ENCODE results near the gene PAX9.
"Not testable (repeated sequence)": the region's sequence is repeated elsewhere in the genome, so short reads cannot be mapped to it uniquely, and the experiment has no call there.

The PAX9 gene

GRCh38 chr14:36675581-36675980 lies 13.9 kb downstream of the PAX9 start:
- no peak for ATAC-seq

DNA sequence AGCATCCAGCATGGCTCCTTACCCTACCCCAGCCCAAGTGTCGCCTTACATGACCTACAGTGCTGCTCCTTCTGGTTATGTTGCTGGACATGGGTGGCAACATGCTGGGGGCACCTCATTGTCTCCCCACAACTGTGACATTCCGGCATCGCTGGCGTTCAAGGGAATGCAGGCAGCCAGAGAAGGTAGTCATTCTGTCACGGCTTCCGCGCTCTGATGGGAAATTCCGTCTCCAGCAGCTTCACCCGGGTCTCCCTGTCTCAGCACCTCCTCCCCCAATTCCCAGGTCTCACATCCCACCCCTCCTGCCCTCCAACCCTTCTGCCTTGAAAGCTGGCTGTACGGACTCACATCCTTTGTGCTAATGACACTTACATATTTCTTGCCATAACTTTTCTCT lies 14.6 kb downstream of the PAX9 start:
- no peak for ATAC-seq

GRCh38 chr14:36682338-36682737 lies 20.7 kb downstream of the PAX9 start:
- no peak for ATAC-seq

GRCh38 chr14:36683083-36683724 lies 21.5 kb downstream of the PAX9 start:
- no peak for ATAC-seq

- no peak for ATAC-seq
Observed at GRCh38 chr14:36684946-36685345, 23.3 kb downstream of the PAX9 start.

- no peak for ATAC-seq
Observed at GRCh38 chr14:36690311-36691040, 28.8 kb downstream of the PAX9 start.

DNA sequence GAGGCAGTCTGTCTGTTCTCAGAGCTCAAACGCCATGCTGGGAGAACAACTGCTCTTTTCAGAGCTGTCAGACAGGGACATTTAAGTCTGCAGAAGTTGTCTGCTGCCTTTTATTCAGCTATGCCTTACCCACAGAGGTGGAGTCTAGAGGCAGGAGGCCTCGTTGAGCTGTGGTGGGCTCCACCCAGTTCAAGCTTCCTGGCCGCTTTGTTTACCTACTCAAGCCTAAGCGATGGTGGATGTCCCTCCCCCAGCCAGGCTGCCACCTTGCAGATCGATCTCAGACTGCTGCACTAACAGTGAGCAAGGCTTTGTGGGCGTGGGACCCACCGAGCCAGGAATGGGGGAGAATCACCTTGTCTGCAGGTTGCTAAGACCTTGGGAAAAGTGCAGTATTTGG lies 37.8 kb downstream of the PAX9 start:
- not testable (repeated sequence) for ATAC-seq

DNA sequence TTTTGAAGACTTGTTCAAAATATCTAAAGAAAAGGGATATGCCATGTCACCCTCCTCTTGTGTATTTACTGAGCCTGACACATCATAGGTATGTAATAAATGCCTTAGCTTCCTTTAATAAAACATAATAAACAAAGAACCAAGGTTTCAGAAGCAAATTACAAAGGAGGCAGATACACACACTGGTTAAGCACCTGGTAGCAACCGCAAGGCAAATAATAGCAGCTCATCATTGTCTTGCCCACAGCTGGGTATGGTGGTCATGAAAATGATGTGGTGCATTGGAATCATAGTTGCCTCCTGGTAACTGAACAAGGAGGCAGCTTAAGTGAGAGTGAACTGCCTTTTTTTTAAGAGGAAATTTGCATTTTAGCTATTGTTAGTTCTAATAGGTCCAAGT lies 39.0 kb downstream of the PAX9 start:
- no peak for ATAC-seq

DNA sequence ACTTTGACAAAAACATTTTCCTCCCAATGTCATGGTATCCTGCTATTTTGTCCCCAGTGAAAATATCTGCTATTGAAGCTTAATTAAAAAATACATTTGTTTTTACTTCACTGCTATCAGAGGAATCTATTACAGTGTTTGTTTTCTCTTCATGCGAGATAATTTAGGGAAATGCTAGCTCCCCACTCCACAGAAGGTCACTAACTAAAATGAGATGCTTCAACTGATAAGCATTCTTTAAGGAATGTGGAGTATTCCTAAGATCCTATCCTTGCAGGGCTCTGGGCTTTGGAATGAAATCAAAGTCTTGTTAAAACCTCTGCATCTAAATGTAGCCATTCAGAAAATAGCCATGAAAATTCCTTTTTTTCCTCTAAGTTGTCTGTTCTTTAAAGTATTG lies 39.5 kb downstream of the PAX9 start:
- ATAC-seq: no peak

DNA sequence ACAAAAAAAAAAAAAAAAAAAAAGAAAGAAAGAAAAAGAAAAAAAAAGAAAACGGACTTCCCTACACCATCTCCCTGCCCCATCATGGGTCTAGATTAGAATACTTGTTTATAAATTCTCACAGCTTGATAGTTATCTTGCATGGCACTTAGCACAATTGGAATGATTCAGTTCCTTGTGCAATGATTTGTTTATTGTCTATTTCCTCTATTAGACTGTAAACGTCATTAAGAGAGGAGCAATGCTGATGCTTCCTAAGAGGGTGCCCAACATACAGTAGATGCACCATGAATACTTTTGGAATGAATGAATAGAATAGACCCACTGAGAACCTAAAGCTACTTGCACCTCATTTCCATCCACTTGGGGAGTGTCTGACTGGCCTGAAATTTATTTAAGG lies 40.8 kb downstream of the PAX9 start:
- no peak for ATAC-seq

GRCh38 chr14:36707570-36707969 lies 45.9 kb downstream of the PAX9 start:
- ATAC-seq: no peak

- ATAC-seq: no peak
Observed at GRCh38 chr14:36713960-36714703, 52.5 kb downstream of the PAX9 start.

DNA sequence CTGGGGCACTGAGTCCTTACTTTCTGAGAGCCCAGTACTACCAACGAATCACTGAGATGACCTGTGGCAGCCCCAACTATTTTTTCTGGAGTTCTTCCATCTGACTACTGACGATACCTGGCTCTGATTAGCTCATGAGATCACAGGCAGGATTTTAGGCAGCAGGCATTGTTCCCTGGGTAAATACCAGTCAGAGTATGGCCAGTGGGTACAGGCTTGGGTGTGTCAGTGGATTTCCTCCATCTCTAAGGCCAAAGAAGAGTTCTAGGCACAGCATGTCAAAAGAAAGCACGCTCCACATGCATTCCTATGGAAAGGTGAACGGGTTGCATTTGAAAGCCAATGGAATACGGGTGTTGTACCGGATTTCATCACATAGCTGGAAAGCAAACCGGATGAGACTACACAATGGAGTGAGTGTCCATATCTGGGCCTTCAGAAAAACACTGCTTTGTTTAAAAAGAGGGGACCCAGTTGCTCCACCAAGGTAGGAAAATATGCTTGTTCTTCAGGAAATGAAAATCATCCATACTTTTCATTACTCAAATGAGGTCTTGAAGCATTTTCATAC lies 55.0 kb downstream of the PAX9 start:
- ATAC-seq: no peak

DNA sequence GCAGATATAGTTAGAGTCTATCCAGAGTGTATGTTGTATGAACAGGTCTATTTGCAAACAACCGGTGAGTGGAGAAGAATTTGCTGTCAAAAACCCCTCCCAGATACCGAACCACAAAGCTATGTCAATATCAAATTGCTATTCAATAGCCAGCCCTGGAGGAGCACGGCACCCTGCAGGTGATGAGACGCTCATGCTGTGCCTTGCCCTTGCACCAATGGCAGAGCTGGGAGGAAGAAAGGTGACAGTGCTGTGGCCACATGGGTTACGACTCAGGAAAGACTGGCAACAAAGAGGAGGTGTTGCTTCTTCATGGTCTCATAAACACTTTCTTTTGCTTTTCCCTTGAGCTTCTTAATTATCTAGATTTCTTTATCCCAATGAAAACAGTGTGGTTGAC lies 55.7 kb downstream of the PAX9 start:
- no peak for ATAC-seq

DNA sequence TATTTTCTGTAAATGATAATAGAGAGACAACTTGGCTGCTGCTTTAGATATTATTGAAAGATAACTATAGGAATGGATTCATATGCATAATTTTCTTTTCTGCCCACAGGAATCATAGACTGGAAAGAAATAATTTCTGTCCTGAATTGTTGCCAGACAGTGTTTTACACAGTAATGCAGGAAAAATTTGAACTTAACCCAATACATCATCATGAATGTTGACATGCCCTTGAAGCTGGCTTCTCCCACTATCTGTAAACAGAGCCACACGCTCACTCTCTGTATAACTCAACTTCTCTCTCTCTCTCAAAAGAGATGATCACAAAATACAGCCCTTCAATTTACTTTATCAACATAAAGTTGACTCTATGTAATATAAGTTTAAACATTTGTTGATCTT lies 56.6 kb downstream of the PAX9 start:
- no peak for ATAC-seq

DNA sequence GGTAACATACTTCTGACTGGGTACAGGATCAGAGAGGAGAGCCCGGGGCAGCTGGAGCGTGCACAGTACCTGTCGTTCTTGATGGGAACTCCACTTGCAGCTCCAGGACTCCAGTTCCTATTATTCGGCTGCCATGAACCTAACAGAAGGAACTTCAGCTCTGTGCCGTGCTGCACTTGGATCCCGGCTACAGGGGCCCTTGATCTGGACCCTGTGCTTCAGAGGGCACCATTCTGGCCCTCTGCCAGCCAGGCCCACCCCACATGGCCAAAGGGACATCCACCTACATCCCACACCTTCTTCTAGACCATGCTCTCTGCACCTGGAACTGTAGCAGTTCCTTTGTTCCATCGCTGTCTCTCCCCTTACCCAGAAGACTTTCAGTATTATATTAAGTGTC lies 58.2 kb downstream of the PAX9 start:
- ATAC-seq: no peak

- no peak for ATAC-seq
Observed at GRCh38 chr14:36720657-36721056, 59.0 kb downstream of the PAX9 start.

GRCh38 chr14:36721877-36722276 lies 60.2 kb downstream of the PAX9 start:
- no peak for ATAC-seq

GRCh38 chr14:36723530-36723929 lies 61.9 kb downstream of the PAX9 start:
- ATAC-seq: no peak

GRCh38 chr14:36724162-36724561 lies 62.5 kb downstream of the PAX9 start:
- no peak for ATAC-seq

- ATAC-seq: no peak
Observed at GRCh38 chr14:36726128-36726527, 64.5 kb downstream of the PAX9 start.
